IMR-90 (cell line): ENCODE measurements around the gene SH2D7. TPM values are rescaled to one million over a fixed set of nuclear protein-coding genes. Genes with fewer than 3 reads are reported as not detected.

Experiments used
- ATAC-seq: fragments of 200-7000 bp; cut with Tn5 transposase; 2 replicates; pipeline ENCODE4 v1.9.1; 2020; ENCODE audit warnings: low read depth, mild to moderate bottlenecking, moderate library complexity
- BruUV-seq: library from RNA; stranded (reverse); fragments of 400-500 nt; replicated peaks from 2 replicates; lab custom pipeline; 2021; lab: Mats Ljungman, UMichigan
- CTCF ChIA-PET: fragments of 300-600 bp; formaldehyde crosslinking; extraction: SDS; loops from one replicate; lab custom pipeline; 2021; ENCODE audit warnings: antibody characterized with exemption; lab: Yijun Ruan, JAX
- POLR2A ChIA-PET: fragments of 300-600 bp; sonication (Branson Sonifier 250); formaldehyde crosslinking; loops from one replicate; lab custom pipeline; 2022; ENCODE audit warnings: antibody characterized with exemption; ENCODE audit not compliant: unreplicated experiment; lab: Charles Lee
- DNase-seq: peaks from one replicate; pipeline ENCODE4 v3.0.0; 2013
- H2AFZ ChIP-seq: replicated peaks from 2 replicates; pipeline ENCODE3; 2013; ENCODE audit warnings: low read length, mild to moderate bottlenecking; ENCODE audit not compliant: poor library complexity
- H2AK5ac ChIP-seq: 2 replicates; pipeline ENCODE4 v1.6.1; 2013; ENCODE audit warnings: low read depth, low read length, inconsistent platforms
- H2AK9ac ChIP-seq: replicated peaks from 2 replicates; pipeline ENCODE3; 2013; ENCODE audit warnings: mild to moderate bottlenecking, low read depth, low read length, moderate library complexity; ENCODE audit not compliant: poor library complexity
- H2BK120ac ChIP-seq: 2 replicates; pipeline ENCODE4 v1.6.1; 2013; ENCODE audit warnings: low read depth, low read length, inconsistent platforms
- H2BK15ac ChIP-seq: 3 replicates; pipeline ENCODE4 v1.6.1; 2013; ENCODE audit warnings: low read depth, low read length, inconsistent platforms
- H2BK20ac ChIP-seq: 2 replicates; pipeline ENCODE4 v1.6.1; 2013; ENCODE audit warnings: low read depth, mild to moderate bottlenecking, inconsistent platforms, low read length, moderate library complexity
- H2BK5ac ChIP-seq: 2 replicates; pipeline ENCODE4 v1.6.1; 2013; ENCODE audit warnings: mild to moderate bottlenecking, low read depth, low read length, inconsistent platforms; ENCODE audit not compliant: poor library complexity, severe bottlenecking
- H3K14ac ChIP-seq: replicated peaks from 2 replicates; pipeline ENCODE4 v1.6.1; 2013; ENCODE audit warnings: low read depth, low read length, inconsistent platforms
- H3K18ac ChIP-seq: 2 replicates; pipeline ENCODE4 v1.6.1; 2013; ENCODE audit warnings: low read depth, low read length, control low read depth
- H3K23ac ChIP-seq: 2 replicates; pipeline ENCODE4 v1.6.1; 2013; ENCODE audit warnings: low read depth, low read length, inconsistent platforms
- H3K27ac ChIP-seq: 2 replicates; pipeline ENCODE4 v1.5.1; 2013; ENCODE audit warnings: mild to moderate bottlenecking, control low read depth, low read length; ENCODE audit not compliant: insufficient read depth
- H3K27me3 ChIP-seq: 2 replicates; pipeline ENCODE4 v1.6.1; 2013; ENCODE audit warnings: low read length; ENCODE audit not compliant: control insufficient read depth, insufficient read depth
- H3K36me3 ChIP-seq: 2 replicates; pipeline ENCODE4 v1.6.1; 2013; ENCODE audit warnings: low read length, mixed read lengths; ENCODE audit not compliant: control insufficient read depth, insufficient read depth
- H3K4ac ChIP-seq: 2 replicates; pipeline ENCODE4 v1.6.1; 2013; ENCODE audit warnings: low read depth, low read length, inconsistent platforms
- H3K4me1 ChIP-seq: 2 replicates; pipeline ENCODE4 v1.6.1; 2013; ENCODE audit warnings: low read length, mixed read lengths; ENCODE audit not compliant: control insufficient read depth, insufficient read depth
- H3K4me2 ChIP-seq: 2 replicates; pipeline ENCODE4 v1.6.1; 2013; ENCODE audit warnings: low read depth, mild to moderate bottlenecking, control low read depth, low read length, moderate library complexity
- H3K4me3 ChIP-seq: 2 replicates; pipeline ENCODE4 v1.5.1; 2013; ENCODE audit warnings: low read depth, mild to moderate bottlenecking, control low read depth, low read length, moderate library complexity; ENCODE audit not compliant: insufficient read depth
- H3K56ac ChIP-seq: 2 replicates; pipeline ENCODE4 v1.6.1; 2013; ENCODE audit warnings: low read length, inconsistent platforms; ENCODE audit not compliant: insufficient read depth; ENCODE audit errors: extremely low read depth
- H3K79me1 ChIP-seq, 2 experiments: 2 replicates each; pipeline ENCODE4 v1.6.1; 2013; ENCODE audit warnings: low read length in 2 of 2, inconsistent platforms in 1 of 2, low read depth in 1 of 2
- H3K9ac ChIP-seq: 2 replicates; pipeline ENCODE4 v1.6.1; 2013; ENCODE audit warnings: low read depth, low read length, control low read depth
- H3K9me1 ChIP-seq: 2 replicates; pipeline ENCODE4 v1.6.1; 2013; ENCODE audit warnings: low read length, inconsistent platforms; ENCODE audit not compliant: insufficient read depth
- H3K9me3 ChIP-seq: 2 replicates; pipeline ENCODE4 v1.6.1; 2013; ENCODE audit warnings: low read length; ENCODE audit not compliant: control insufficient read depth, insufficient read depth
- H4K20me1 ChIP-seq: 2 replicates; pipeline ENCODE4 v1.6.1; 2013; ENCODE audit warnings: low read length, inconsistent platforms; ENCODE audit not compliant: insufficient read depth
- H4K5ac ChIP-seq: 2 replicates; pipeline ENCODE4 v1.6.1; 2013; ENCODE audit warnings: mild to moderate bottlenecking, low read depth, low read length, control low read depth
- H4K8ac ChIP-seq, 2 experiments: 2 replicates each; pipeline ENCODE4 v1.6.1; 2013; ENCODE audit warnings: low read depth in 2 of 2, low read length in 2 of 2, control low read depth in 1 of 2, inconsistent platforms in 1 of 2
- H4K91ac ChIP-seq: 2 replicates; pipeline ENCODE4 v1.6.1; 2013; ENCODE audit warnings: low read depth, low read length, inconsistent platforms; ENCODE audit not compliant: insufficient read depth
- CEBPB ChIP-seq: IDR thresholded peaks from 2 replicates; pipeline ENCODE4 v1.6.1; 2012; ENCODE audit warnings: low read depth, low read length, improper control_type of control experiment
- MXI1 ChIP-seq: IDR thresholded peaks from 2 replicates; pipeline ENCODE4 v1.6.1; 2012; ENCODE audit warnings: low read depth, mild to moderate bottlenecking, low read length, moderate library complexity, borderline replicate concordance
- RAD21 ChIP-seq: IDR thresholded peaks from 2 replicates; pipeline ENCODE4 v1.6.1; 2012; ENCODE audit warnings: low read length, improper control_type of control experiment
- RCOR1 ChIP-seq: IDR thresholded peaks from 2 replicates; pipeline ENCODE4 v1.6.1; 2012; ENCODE audit warnings: mild to moderate bottlenecking, low read length, improper control_type of control experiment; ENCODE audit not compliant: insufficient replicate concordance
- RFX5 ChIP-seq: IDR thresholded peaks from 2 replicates; pipeline ENCODE4 v1.8.0; 2012; ENCODE audit warnings: low read depth, mild to moderate bottlenecking, low read length, moderate library complexity
- SMC3 ChIP-seq: fragments of 150-350 bp; IDR thresholded peaks from 2 replicates; pipeline ENCODE4 v1.6.1; 2016; ENCODE audit warnings: low read depth, mild to moderate bottlenecking, antibody characterized with exemption, low read length, moderate library complexity
- whole genome bisulfite sequencing, 2 experiments: methylation state at CpG; one replicate each; pipeline versions ENCODE4 v1.1.5 to v1.1.7; 2013; ENCODE audit warnings: missing lambda C conversion rate in 2 of 2; ENCODE audit not compliant: insufficient read length in 1 of 2; ENCODE audit errors: extremely low coverage in 2 of 2; 5-methylcytosine and 5-hydroxymethylcytosine counted together
- dilution Hi-C: fragments of 300-500 bp; cut with HindIII; formaldehyde crosslinking; loops from one replicate; pipeline ENCODE4 v1.14.3; 2018; ENCODE audit warnings: low sequenced_read_pairs; ENCODE audit not compliant: unreplicated experiment
- in situ Hi-C: fragments of 300-500 bp; cut with MboI; formaldehyde crosslinking; loops from 3 replicates; pipeline ENCODE4 v1.14.3; 2019; ENCODE audit warnings: low sequenced_read_pairs, inconsistent platforms, mixed read lengths
- intact Hi-C: fragments of 100-400 bp; cut with micrococcal nuclease; formaldehyde crosslinking; loops from 2 replicates; pipeline ENCODE4 v1.10.0; 2022
- polyA plus RNA-seq, 3 experiments: library from polyadenylated mRNA; depleted of rRNA; stranded (reverse); fragments of >200 nt; gene quantifications; 2 replicates each; pipeline ENCODE4 v1.2.3, GENCODE V29; 2012; ENCODE audit warnings: low replicate concordance in 1 of 3
- total RNA-seq: library from RNA; depleted of rRNA; stranded (reverse); fragments of >200 nt; gene quantifications from 2 replicates; pipeline ENCODE4 v1.2.3, GENCODE V29; 2012
- TF ChIP-seq, protein P1 (sequence below): fragments of 150-350 bp; IDR thresholded peaks from 2 replicates; pipeline ENCODE4 v1.6.1; 2017; ENCODE audit warnings: mild to moderate bottlenecking, antibody characterized with exemption, low read length, low read depth
- TF ChIP-seq, protein P2 (sequence below): conservative IDR thresholded peaks from 2 replicates; pipeline ENCODE4 v1.5.1; 2012; ENCODE audit warnings: mild to moderate bottlenecking, low read depth, low read length, improper control_type of control experiment

SH2D7 gene
- total and polyA plus RNA-seq, 2 of the 4 experiments (the other 2 are of a cell fraction), result not detected

DNA sequence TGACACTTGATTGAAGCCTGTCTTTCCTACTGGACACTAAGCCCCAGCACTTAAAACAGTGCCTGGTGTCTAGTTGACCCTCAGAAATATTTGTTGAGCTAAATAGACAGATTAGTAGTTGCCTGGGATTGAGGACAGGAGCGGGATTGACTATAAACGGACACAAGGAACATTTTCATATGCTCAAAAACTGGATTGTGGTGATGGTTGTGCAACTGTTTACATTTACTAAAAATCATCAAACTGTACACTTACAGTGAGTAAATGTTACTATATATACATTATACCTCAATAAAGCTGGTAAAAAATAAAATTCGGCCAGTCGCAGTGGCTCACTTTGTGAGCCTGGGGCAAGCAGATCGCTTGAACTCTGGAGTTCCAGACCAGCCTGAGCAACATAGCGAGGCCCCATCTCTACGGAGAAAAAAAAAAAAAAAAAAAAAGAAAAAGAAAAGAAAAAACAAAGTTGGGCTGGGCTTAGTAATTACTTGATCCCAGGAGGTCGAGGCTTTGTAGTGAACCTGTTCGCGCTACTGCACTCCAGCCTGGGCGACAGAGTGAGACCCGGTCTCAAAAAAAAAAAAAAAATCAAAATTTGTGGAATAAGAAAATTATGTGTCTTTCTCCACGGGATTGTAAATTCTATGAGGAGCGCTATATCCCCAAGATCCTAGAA, 56.2 kb downstream of the SH2D7 start:
- intact Hi-C loops, result no loop called here
- Histone ChIP-seq H3K36me3 (no peaks in the 10 kb centered on the region), H3K4ac (peak overlapping the region; percentile 80), H4K20me1 (peaks cover 7% of the 10 kb centered on the region; the same call in 1 of the 2 replicates), H2BK5ac (peak overlapping the region; percentile 78), H2BK120ac (no peak overlapping the region), H2BK15ac (no peak overlapping the region), H3K9ac (peak overlapping the region; percentile 75), H3K79me1 (peaks cover 15 to 42% of the 10 kb centered on the region in 2 experiments; a peak in 3 of 4 replicates), H4K8ac (peak overlapping the region; percentile 63 to 80; a peak in 3 of 4 replicates), H3K4me2 (peak overlapping the region; percentile 76), H2BK20ac (no peak overlapping the region), H2AK9ac (peak overlapping the region; percentile 84), H2AFZ (no peak overlapping the region), H4K5ac (peak overlapping the region; percentile 52; the same call in 1 of the 2 replicates), H3K27ac (peak overlapping the region; percentile 55; the same call in 1 of the 2 replicates), H3K9me3 (no peaks in the 10 kb centered on the region), H3K23ac (peak overlapping the region; percentile 85), H3K9me1 (peaks cover 11% of the 10 kb centered on the region), H4K91ac (no peak overlapping the region), H3K4me1 (peaks cover 5% of the 10 kb centered on the region), H3K4me3 (peak overlapping the region; percentile 76), H3K14ac (peak overlapping the region; percentile 91), H3K27me3 (no peaks in the 10 kb centered on the region), H3K18ac (peak overlapping the region; percentile 59; the same call in 1 of the 2 replicates), H2AK5ac (no peak overlapping the region), H3K56ac (peak overlapping the region; percentile 82)
- DNase-seq (peak; percentile 14), ATAC-seq (0 out of 2 replicates have a peak, but pooled peaks have one; percentile 2)
- TF ChIP-seq SMC3 (no peak), RCOR1 (no peak), CEBPB (peak; percentile 80), RAD21 (no peak), RFX5 (no peak), MXI1 (no peak)
- TF ChIP-seq, protein P1, sequence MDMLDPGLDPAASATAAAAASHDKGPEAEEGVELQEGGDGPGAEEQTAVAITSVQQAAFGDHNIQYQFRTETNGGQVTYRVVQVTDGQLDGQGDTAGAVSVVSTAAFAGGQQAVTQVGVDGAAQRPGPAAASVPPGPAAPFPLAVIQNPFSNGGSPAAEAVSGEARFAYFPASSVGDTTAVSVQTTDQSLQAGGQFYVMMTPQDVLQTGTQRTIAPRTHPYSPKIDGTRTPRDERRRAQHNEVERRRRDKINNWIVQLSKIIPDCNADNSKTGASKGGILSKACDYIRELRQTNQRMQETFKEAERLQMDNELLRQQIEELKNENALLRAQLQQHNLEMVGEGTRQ, result no peak
- TF ChIP-seq, protein P2, sequence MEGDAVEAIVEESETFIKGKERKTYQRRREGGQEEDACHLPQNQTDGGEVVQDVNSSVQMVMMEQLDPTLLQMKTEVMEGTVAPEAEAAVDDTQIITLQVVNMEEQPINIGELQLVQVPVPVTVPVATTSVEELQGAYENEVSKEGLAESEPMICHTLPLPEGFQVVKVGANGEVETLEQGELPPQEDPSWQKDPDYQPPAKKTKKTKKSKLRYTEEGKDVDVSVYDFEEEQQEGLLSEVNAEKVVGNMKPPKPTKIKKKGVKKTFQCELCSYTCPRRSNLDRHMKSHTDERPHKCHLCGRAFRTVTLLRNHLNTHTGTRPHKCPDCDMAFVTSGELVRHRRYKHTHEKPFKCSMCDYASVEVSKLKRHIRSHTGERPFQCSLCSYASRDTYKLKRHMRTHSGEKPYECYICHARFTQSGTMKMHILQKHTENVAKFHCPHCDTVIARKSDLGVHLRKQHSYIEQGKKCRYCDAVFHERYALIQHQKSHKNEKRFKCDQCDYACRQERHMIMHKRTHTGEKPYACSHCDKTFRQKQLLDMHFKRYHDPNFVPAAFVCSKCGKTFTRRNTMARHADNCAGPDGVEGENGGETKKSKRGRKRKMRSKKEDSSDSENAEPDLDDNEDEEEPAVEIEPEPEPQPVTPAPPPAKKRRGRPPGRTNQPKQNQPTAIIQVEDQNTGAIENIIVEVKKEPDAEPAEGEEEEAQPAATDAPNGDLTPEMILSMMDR, result no peak
- POLR2A ChIA-PET, result interaction anchor here (0.7 kb wide), 2 partner anchors 70 to 114 kb away, joined by 4 to 8 read pairs; no protein-coding TSS in a partner anchor
- CTCF ChIA-PET, result no interaction called here
- in situ Hi-C loops, result no loop called here
- WGBS, 2 experiments, result no CpG with 5 or more reads among the region's 14 CpGs
- TSS peak; percentile 94 for BruUV-seq
- dilution Hi-C loops, result no loop called here
